GM21423 (cell line): ENCODE data around the gene CELF6.
A peak's percentile ranks its signal among the peaks of the same experiment; 100 is the strongest.
"Not testable (repeated sequence)": the region's sequence is repeated elsewhere in the genome, so short reads cannot be mapped to it uniquely, and the experiment has no call there.

Experiments used
- ATAC-seq: cut with Tn5 transposase; IDR thresholded peaks from one replicate; pipeline ENCODE4 v1.9.1; 2021; ENCODE audit warnings: mild to moderate bottlenecking, moderate library complexity; ENCODE audit not compliant: unreplicated experiment

CELF6 gene

DNA sequence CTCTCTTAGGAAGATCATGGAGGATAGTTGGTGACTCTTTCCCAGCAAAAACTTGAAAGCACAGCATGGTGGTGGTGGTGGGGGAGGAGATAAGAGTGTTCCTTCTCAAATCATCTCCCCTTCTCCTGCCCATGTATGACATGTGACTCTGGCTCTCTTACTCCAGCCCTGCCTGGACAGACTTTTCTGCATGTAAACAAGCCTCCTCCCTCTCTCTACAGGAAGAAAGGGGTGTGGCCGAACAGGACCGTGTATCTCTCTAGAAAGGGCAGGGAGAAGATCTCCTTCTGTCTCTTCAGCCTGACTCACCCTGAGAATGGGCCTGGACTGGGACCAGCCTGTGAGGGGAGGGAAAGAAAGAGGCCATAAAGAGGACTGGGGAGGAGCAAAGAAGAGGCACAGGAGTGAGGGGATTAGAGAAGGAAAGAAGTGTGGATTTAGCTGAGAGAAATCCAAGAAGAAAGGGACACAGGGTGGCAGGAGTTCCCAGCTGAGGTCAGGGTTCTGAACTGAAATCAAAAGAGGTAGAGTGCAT, 1.5 kb downstream of the CELF6 start:
- no peak for ATAC-seq

DNA sequence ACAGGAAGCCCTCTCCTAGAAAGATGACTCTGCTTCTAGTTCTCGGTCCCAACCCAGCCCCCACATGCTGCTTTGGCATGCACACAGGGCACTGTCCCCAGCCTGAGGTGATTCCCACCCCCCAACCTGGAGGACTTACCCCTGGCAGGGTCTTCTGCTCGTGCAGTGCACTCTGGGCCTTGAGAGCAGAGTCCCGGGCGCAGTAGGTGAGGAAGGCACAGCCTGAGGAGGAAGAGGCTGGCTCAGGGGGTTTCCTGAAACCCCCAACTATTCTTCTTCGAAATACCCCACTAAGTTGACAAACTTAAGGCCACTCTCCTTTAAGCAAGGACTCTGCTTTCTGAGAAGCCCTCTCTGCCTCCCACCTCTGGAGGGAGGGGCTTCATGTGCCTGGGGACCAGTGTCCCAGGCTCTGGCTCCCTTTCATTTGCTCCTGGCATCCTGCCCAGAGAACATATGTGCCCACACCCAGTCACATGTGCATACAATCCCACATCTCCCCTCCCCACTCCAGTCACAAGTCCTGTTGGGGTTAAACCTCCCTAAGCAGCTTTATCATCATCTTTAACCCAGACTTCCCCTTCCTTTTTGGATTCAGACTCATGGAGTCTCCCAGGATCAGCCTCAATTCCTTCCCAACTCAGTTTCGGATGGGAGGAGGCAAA, 4.1 kb downstream of the CELF6 start:
- no peak for ATAC-seq

DNA sequence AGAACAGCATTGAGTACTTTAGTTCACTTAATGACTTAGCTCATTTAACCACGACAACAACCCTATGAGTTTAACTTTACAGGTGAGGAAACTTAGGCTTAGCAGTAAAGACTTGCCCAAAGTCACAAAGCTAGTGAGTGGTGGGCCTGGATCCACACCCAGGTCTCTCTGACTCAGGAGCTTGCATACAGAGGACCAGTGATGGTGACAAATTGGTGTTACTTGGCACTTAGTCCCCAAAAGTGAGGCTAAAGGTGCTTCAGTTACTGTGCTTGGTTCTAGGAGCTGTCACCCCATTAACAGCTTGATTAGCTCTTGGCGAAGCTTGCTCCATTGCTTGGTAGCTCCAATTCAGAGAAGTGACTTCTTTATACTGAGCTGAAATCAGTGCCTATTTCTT, 6.1 kb downstream of the CELF6 start:
- no peak for ATAC-seq

DNA sequence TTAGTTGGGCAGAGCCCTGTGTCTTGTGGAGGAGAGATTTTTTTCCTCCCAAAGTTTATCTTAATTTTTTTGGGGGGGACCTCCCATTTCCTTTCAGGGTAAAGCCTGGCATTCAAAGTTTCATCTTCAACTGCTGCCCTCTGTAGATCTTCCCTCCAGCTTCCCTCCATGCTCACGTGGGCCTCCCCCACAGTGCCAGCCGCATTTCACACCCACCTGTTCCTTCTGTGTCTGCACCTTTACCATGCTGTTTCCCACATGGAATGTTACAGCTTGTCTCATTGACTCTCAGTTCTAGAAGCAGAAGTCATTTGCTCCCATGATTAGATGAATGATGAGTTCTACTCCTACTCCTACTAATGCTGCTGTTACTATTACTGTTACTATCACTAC, 6.5 kb downstream of the CELF6 start:
- no peak for ATAC-seq

DNA sequence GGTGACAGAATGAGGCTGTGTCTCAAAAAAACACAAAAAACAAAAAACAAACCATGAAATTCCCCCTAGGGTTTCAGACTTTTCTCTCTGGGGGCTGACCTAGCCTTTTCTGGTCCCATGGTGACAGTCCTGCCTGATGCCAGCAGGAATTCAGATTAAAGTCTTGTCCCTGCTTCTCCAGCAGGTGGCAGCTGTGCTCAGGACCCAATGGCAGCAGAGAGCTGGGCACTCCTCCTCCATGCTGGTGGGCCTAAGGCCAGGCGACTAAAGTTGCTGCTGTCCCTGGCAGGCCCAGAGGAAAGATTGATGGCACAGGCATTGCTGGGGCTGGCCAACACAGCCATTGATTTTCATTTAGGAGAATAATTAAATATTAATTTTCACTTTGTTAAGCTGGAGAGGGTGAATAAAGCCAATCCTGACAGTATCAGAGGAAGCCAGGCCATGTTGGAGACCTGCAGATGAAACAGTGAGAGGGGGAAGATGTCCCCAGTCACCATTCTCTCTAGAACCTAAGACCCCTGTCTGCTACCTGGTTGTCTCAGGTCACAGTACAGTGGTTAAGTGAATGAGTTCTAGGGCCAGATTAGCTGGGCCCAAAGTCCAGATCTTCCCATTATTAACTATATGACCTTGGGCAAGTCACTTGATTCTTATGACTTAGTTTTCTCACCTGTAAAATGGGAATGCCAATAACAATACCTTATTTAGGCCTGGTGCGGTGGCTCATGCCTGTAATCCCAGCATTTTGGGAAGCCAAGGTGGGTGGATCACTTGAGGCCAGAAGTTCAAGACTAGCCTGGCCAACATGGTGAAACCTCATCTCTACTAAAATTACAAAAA, 7.1 kb downstream of the CELF6 start:
- ATAC-seq, result peak; percentile 69

DNA sequence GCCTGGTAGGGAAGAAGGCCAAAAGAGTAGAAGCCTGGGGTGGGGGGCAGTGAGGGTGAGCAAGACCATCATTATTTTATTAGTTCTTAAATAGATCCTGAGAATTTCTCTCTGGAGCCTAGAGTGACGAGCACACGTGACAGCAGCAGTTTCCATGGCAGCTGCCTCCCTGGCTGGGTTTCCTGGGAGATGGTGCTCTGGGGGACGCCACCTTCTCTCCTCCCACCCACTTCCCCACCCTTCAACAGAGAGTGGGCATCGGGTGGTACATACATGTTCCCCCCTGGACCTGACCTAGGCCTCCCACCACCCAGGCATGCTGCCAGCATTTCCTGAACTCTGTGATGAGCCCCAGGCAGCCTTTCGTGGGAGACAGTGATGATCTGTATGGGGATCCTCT, 12.9 kb downstream of the CELF6 start:
- no peak for ATAC-seq

DNA sequence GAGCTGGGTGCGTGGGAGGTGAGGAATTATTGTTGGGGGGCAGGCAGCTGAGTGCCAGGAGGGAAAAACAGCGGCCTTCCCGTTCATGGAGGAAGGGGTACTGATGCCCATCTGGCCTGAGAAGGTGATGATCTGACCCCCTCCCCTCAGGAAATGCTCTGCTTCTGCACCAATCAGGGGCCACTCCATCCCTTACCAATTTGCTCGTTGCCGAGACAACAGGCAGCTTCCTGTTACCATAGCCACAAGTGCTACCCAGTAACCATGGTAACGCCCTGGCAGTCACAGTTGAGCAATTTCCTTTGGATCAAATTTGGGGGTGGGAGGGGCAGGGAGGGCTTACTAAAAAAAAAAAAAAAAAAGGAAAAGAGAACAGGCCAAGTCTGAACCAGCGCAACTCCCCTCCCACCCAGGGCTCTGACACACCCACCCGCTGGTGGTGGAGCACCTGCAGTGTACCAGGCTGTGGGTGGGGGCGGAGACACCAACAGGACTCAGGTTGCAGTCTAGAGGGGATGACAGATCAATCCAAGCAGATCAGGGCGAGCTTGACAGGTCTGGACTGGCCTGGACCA, 13.7 kb downstream of the CELF6 start:
- ATAC-seq, result no peak

DNA sequence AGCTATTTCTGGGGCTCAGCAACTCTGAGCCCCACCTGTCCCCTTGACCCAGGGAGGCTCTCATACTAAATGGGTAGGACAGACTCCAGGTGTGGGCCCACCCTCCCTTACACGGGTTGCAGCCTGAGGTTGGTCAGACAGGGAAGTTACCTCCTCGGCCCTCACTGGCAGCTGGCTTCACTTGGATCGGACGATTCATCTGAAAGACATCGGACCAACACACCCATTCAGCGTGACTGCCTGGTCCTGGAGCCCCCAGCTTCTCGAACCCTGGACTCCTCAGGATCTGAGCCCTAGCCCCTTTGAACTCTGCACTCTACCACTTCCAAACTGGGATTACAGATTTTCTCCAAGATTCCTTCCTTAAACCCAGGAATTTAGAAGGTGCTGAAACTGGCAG, 15.4 kb downstream of the CELF6 start:
- ATAC-seq, result no peak

DNA sequence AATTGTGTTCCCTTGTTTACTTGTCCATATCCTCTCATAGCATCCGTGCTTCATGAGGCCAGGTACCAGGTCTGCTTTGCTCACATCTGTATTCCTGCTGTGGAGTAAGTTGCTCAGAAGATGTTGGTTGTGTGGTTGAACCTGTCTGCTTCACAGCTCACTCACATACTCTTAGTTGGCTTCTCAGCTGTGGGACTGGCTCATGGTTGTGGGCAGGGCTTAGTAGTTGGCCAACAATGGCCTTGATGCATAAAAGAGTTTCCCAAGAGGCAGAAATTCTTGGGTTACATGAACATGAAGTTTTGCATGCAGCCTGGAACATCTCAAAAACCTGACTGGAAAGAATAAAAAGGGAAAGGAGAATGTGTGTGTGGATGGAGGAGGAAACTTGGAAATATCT, 17.0 kb downstream of the CELF6 start:
- no peak for ATAC-seq

DNA sequence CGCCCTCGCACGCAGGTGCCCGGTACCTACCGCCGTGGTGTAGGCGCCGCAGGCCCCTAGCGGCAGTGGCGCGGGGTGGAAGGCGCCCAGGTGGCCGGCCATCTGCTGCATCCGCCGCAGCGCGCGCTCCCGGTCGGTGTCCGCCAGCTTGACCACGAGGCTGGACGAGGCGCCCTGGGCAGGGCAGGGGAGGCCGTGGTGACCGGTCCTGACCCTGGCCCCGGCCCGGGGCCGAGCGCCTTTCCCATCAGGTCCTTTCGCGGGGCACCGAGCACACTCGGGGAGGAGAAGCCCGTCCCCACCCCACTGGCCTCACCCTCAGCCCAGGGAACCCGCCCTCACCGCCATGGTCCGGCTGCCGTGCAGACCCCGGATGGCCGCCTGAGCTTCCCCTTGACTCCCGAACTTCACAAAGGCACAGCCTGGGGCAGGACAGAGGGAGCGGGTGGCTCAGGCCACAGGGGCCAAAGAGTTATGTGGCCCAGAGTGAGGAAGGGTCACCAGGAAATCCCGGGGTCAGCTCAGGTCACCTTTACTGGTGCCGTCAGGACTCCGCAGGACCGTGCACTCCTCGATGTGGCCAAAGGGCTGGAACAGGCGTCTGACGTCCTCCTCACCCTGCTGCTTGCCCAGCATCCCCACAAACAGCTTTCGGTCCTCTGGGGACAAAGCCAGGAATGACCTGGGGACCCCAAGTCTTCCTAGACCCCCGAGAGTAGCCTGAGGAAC, 30.2 kb downstream of the CELF6 start:
- ATAC-seq, result no peak

DNA sequence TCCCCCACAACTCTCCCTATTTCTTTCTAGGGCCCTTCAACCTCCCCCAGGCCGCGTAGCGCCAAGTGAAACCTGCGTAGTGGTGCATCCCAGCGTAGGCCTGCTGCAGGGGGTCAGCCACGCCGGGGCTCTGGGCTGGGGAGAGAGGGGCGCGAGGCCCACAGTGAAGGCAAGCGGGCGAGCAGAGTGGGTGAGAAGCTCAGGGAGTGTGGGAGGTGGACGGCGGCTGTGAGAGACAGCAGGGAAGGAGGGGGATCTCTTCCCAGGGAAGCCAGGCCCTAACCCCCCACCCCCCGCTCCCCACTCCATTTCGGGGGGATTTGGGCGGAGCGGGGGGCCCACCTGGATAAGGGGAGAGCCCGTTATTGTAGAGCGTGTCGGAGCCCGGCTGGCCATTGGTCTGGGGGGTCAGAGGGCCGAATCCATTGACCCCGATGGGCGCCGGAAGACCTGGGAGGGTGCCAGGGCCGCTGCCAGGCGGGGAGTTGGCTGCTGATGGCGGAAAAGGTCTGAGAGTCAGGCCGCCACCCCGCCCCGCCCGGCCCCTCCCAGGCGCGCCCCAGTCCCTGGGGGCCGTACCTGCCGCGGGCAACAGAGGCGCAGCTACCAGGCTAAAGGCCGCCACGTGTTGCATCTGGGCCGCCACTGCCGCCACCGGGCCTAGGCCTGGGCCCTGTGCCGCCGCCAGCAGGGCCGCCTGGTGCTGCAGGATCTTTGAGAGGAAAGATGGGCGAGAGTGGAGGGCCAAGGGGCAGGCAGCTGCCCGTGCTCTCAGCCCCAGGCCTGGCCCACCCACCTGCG, 31.0 kb downstream of the CELF6 start:
- ATAC-seq, result no peak

DNA sequence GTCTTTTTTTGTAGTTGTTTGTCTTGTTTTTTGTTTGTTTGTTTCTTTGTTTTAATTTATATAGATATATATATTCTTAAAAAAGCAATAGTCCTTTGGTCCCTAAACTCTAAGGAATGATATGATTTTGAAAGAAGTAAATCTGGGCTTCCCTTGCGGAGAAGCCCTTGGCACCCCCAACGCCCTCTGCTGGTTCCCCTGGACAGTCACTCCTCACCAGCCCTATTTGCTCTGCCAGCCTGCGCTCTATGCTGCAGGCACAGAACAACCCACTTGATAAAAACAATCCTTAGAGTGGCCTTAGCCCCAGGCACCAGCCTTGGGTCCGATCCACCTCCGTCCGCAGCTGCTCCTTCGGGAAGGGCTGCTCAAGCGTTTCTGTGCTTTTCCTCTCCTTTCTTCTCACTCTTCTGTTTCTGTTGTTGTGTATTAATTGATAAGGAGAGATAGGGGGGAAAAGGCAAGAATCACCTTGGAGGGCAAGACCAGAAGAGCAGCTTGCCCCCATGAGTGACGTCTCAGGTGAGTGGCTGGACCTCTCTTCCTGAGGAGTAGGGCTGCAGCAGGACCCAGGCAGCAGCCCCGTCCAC, 33.9 kb downstream of the CELF6 start:
- no peak for ATAC-seq

DNA sequence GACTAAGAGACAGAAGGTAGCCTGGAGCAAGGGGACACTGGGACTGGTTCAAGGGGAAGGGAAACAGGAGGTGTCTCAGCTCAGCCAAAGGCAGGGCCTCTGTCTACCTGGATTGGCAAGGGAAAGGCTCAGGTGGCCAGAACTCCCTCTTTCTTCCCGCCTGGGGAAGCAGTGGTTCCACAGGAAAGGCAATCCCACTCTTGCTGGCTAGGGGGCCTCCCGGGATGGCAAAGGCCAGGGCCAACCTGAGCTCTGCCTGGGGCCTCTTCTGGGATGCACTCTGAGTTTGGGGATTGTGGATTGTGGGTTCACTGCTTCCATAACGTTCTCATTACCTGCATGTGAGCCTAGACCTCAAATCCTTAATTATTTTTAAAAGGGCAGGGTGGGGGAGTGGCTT, 34.6 kb downstream of the CELF6 start:
- ATAC-seq, result no peak

DNA sequence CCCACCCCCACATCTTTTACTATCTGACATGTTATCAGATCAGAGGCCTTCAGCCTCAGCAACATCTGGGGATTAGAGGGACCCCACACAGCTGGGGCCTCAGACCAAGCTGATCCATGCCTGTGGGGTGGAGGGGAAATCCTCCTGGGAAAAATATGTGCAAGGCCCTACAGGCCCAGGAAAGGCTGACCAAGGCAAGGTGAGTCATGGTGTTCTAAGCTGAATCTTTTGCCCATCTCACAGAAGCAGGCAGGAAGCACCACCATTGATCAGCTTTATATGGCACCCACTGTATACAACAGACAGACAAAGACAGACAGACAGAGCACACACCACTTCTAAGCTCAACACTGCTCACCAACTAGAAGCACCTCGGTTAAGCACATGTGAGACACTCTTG, 35.2 kb downstream of the CELF6 start:
- ATAC-seq, result no peak

DNA sequence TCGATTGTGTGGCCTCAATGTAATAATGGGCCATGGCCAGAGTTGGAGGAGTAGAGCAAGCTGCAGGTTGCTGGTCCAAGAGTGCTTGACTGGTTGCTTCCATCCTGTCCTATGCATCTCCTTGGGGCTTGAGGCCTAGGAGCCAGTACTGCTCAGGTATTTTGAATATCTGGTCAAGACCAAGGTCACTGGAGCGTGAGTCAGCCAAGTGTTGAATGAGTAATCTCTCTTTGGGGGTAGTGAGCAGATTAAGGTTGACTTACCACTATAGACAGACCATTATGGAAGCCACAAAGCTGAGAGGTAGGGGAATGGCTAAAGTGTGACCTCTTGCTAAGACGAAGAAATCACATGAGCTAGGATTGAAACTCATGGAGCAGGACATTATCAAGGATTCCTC, 38.2 kb downstream of the CELF6 start:
- ATAC-seq, result no peak

DNA sequence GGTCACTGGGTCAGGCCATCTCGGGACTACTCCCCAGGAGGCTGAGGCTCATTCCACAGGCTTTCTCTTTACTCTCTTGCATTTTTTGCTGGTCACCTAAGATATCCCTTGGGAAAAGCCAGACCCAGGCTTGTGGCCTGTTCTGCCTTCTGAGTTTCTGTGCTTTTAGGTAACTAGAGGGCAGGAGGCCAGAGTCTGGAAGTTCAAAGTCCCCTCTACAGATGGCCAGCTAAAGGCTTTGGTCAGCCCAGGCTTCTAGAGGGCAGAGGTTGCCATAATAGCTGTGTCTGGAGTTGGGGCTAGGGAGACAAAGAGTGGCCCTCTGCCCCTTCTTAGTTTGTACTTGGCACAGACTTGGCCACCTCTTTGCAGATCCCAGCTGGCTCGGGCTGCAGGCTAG, 39.2 kb downstream of the CELF6 start:
- ATAC-seq, result no peak

DNA sequence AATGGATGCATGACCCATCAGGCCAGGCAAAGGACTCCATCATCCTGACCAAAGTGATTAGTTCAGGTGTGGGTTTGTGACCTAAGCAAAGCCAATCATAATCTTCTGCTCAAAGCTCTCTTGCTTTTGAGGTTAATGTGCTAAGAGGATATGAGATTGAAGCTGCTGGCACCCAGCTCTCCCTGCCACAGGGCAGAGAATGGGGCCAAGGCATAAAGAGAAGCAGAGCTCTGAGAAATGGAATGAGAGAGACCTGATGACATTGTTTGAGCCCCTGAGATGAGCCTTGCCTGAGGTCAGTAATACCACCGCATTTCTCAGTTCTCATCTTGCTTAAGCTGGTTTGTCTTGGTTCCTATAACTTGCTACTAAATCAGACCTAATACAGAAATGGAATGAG, 41.2 kb downstream of the CELF6 start:
- ATAC-seq, result no peak

DNA sequence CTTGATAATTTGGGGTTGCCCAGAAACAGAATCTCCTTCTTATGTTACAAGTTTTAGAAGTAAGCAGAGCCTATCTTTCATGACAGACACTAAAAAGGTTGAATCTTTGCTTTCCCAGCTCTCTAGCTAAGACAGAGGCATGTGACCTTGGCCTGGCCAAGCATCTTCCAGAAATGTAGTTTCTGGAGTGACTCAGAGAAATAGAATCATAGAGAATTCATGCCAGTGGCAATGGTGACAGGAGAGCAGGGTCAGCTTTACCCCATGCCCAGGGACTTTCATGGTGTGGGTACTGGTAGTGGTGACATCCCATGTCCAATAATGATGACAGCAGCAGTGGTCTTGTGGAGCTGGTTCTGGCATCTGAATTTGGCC, 43.6 kb downstream of the CELF6 start:
- ATAC-seq, result no peak

DNA sequence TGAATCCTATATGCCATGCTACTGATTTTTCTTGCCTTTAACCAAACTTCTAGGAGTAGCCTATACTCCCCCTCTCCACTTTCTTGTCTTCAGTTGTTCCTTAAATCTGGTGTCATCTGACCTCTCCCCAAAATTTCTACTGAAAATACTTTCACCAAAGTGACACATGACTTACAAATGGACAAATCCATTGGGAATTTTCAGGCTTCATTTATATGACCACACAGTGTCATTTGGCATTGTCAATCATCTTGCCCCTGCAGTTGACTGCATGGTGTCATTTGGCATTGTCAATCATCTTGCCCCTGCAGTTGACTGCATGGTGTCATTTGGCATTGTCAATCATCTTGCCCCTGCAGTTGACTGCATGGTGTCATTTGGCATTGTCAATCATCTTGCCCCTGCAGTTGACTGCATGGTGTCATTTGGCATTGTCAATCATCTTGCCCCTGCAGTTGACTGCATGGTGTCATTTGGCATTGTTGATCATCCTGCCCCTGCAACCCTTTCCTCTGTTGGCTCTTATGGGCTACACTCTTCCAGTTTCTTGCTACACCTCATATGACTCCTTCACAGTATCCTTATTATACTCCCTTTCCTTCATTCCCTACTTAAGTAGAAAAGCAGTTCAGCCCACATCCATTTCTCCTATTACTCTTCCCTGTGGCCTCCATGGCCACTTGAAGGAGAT, 44.2 kb downstream of the CELF6 start:
- ATAC-seq, result not testable (repeated sequence)

DNA sequence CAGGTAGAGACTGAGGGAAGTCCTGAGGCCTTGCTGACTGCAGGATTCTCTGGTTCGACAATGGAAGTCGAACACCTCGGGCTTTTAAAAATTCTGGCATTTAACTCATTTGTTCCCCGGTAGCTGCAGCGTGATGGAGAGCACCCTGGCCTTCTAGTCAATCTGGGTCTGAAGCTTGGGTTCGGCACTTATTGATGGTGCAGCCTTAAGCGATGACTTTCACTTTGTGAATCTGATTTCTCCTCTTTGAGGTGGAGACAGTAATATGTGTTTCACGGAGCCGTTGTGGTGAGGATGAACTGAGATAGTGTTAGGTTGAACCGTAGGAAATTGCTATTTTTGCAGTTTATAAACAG, 47.0 kb downstream of the CELF6 start:
- no peak for ATAC-seq
